ENCODE measurements around the gene REEP5. TPM values are rescaled to one million over a fixed set of nuclear protein-coding genes. Genes with fewer than 3 reads are reported as not detected.

REEP5 gene
- total RNA-seq, 2 experiments from 2014 or later, result 38.0 to 40.6 TPM

DNA sequence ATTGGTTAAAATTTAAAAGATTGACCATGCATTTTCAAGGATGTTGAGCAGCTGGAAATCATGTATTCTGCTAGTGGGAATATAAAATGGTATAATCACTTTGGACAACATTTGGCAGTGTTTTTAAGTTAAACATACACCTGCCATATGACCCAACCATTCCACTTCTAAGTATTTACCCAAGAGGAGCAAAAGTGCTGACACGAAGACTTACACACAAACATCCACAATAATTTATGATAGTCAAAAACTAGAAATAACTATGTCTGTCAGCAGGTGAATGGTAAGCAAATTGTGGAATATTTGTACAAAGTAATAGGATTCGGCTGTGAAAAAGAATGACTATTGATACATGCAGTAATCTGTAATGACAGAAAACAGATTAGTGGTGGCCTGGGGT, 91.6 kb downstream of the REEP5 start:
- Mint-ChIP-seq H3K27ac (no peak overlapping the region), H3K36me3 (ENCODE audit: low read depth) (peaks cover 3% of the 10 kb centered on the region), H3K9me3 (no peaks in the 10 kb centered on the region), H3K4me3 (no peak overlapping the region), H3K27me3 (no peaks in the 10 kb centered on the region), H3K4me1 (ENCODE audit: low read depth) (no peaks in the 10 kb centered on the region)
- no peak for ATAC-seq
- intact Hi-C loops (cut with micrococcal nuclease), result no loop called here
- DNase-seq, result no peak
- ChIA-PET POLR2A (no interaction called here), CTCF (interaction anchor here (0.8 kb wide), 1 partner anchor 284 kb away, joined by 3 read pairs; no protein-coding TSS in a partner anchor)
- TF ChIP-seq, protein P1, sequence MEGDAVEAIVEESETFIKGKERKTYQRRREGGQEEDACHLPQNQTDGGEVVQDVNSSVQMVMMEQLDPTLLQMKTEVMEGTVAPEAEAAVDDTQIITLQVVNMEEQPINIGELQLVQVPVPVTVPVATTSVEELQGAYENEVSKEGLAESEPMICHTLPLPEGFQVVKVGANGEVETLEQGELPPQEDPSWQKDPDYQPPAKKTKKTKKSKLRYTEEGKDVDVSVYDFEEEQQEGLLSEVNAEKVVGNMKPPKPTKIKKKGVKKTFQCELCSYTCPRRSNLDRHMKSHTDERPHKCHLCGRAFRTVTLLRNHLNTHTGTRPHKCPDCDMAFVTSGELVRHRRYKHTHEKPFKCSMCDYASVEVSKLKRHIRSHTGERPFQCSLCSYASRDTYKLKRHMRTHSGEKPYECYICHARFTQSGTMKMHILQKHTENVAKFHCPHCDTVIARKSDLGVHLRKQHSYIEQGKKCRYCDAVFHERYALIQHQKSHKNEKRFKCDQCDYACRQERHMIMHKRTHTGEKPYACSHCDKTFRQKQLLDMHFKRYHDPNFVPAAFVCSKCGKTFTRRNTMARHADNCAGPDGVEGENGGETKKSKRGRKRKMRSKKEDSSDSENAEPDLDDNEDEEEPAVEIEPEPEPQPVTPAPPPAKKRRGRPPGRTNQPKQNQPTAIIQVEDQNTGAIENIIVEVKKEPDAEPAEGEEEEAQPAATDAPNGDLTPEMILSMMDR (IDR thresholded peaks at IDR 0.05), result no peak

Other genes starting within 250 kb of the REEP5 start
- gene APC, start 184.3 kb downstream of the REEP5 start, total RNA-seq, result 10 to 100 TPM; 18.7 to 19.0 TPM
- gene SRP19, start 60.9 kb downstream of the REEP5 start, total RNA-seq, result 10 to 100 TPM; 45.6 to 47.0 TPM
- gene DCP2, start 54.6 kb upstream of the REEP5 start, total RNA-seq, result 10 to 100 TPM; 88.9 to 91.0 TPM

Data from activated CD8-positive, alpha-beta T cell treated with anti-CD3 and anti-CD28 coated beads for 36 hours (primary cell).